WERI-Rb-1 (cell line): ENCODE measurements around the gene BCAS3.

ENCODE experiments used
- DNase-seq: peaks from one replicate; pipeline ENCODE4 v3.0.0-alpha.2; 2020
- H3K27ac ChIP-seq: fragments of 250-450 bp; sonication (Bioruptor Pico); 2 replicates; pipeline ENCODE4 v1.5.1; 2020; ENCODE audit warnings: mild to moderate bottlenecking, moderate library complexity
- H3K27me3 ChIP-seq: fragments of 250-450 bp; sonication (Bioruptor Pico); 2 replicates; pipeline ENCODE4 v1.5.1; 2021; ENCODE audit warnings: mild to moderate bottlenecking, low read depth, moderate library complexity; ENCODE audit not compliant: insufficient read depth, severe bottlenecking
- H3K36me3 ChIP-seq: fragments of 250-450 bp; sonication (Bioruptor Pico); 2 replicates; pipeline ENCODE4 v1.5.1; 2020; ENCODE audit warnings: mild to moderate bottlenecking, moderate library complexity
- H3K4me3 ChIP-seq: 2 replicates; pipeline ENCODE4 v1.5.1; 2011; ENCODE audit warnings: low read depth, mild to moderate bottlenecking, control low read depth, low read length
- H3K9me3 ChIP-seq: fragments of 250-450 bp; sonication (Bioruptor Pico); 2 replicates; pipeline ENCODE4 v1.5.1; 2021; ENCODE audit warnings: mild to moderate bottlenecking, moderate library complexity; ENCODE audit not compliant: severe bottlenecking
- TF ChIP-seq, protein P1 (sequence below): IDR thresholded peaks from 2 replicates; pipeline ENCODE4 v1.5.1; 2011; ENCODE audit warnings: low read depth, mild to moderate bottlenecking, control low read depth, inconsistent platforms, low read length

The BCAS3 gene

DNA sequence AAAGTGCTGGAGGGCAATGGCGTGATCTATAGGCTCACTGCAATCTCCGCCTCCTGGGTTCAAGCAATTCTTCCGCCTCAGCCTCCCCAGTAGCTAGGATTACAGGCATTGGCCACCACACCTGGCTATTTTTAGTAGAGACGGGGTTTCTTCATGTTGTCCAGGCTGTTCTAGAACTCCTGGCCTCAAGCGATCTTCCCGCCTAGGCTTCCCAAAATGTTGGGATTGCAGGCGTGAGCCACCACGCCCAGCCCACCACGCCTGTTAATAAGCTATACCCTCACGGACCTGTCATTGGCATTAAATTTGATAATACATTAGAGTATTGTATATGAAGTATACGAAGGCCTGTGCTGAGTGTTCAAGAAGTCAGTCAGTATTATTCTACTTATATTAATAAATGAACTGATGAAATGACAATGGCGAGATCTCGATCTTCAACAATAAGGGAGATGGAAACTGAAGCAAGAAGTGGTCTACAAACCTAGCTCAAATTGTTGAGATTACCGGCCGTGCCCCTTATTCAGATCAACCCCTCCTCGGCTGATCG, 818 bp upstream of the BCAS3 start:
- no peak for DNase-seq
- H3K27ac ChIP-seq = peak overlapping the region; percentile 14
- H3K9me3 ChIP-seq = peaks cover 4% of the 10 kb centered on the region
- no peaks in the 10 kb centered on the region for H3K27me3 ChIP-seq
- TF ChIP-seq, protein P1, sequence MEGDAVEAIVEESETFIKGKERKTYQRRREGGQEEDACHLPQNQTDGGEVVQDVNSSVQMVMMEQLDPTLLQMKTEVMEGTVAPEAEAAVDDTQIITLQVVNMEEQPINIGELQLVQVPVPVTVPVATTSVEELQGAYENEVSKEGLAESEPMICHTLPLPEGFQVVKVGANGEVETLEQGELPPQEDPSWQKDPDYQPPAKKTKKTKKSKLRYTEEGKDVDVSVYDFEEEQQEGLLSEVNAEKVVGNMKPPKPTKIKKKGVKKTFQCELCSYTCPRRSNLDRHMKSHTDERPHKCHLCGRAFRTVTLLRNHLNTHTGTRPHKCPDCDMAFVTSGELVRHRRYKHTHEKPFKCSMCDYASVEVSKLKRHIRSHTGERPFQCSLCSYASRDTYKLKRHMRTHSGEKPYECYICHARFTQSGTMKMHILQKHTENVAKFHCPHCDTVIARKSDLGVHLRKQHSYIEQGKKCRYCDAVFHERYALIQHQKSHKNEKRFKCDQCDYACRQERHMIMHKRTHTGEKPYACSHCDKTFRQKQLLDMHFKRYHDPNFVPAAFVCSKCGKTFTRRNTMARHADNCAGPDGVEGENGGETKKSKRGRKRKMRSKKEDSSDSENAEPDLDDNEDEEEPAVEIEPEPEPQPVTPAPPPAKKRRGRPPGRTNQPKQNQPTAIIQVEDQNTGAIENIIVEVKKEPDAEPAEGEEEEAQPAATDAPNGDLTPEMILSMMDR = no peak
- no peaks in the 10 kb centered on the region for H3K36me3 ChIP-seq
- H3K4me3 ChIP-seq = peak overlapping the region; percentile 81

DNA sequence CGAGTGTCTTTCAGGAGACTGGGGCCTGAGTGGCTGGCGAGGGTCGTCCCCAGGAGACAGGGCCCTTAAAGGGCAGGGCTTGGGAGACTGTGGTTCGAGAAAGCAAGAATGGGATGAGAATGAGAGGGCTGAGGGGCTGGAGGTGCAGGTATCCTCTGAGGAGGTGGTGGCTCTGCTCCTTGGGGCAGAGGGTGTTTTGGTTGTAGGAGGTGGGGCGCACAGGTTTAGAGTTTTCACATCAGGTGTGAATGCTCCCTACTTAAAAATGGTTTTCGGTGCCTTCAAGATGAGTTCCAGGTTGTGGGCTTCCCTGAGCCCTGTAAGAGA, 430 bp downstream of the BCAS3 start:
- Histone ChIP-seq H3K36me3 (no peaks in the 10 kb centered on the region), H3K27me3 (no peaks in the 10 kb centered on the region), H3K4me3 (peak overlapping the region; percentile 81), H3K9me3 (peaks cover 4% of the 10 kb centered on the region), H3K27ac (peak overlapping the region; percentile 44)
- no peak for DNase-seq
- TF ChIP-seq, protein P1 = no peak

DNA sequence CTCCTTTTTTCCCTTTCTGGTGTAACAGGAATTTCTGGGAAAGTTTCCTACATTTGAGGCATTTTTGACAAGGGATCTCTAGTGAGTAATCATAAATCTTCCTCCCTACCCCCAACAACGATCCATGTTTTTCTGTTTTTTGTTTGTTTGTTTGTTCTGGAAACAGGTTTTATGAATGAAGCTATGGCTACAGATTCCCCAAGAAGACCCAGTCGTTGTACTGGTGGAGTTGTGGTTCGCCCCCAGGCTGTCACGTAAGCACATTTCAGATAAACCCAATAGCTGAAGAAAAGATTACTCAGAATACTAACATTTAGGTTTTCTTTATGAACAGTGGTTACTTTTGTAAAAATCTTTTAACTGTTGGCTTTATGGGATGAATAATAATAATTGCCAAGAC, 1.6 kb downstream of the BCAS3 start:
- no peak overlapping the region for H3K4me3 ChIP-seq
- no peaks in the 10 kb centered on the region for H3K27me3 ChIP-seq
- no peak overlapping the region for H3K27ac ChIP-seq
- H3K36me3 ChIP-seq = no peaks in the 10 kb centered on the region
- DNase-seq = no peak
- peaks cover 3% of the 10 kb centered on the region for H3K9me3 ChIP-seq
- TF ChIP-seq, protein P1 = no peak

DNA sequence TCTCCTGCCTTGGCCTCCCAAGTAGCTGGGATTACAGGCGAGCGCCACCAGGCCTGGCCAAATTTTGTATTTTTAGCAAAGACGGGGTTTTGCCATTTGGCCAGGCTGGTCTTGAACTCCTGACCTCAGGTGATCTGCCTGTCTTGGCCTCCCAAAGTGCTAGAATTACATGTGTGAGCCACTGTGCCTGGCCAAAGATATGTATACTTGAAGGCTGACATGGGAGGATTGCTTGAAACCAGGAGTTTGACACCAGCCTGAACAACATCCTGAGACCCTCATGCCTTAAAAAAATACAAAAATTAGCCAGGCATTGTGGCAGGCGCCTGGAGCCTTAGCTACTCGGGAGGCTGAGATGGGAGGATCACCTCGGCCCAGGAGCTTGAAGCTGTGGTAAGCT, 3.1 kb downstream of the BCAS3 start:
- Histone ChIP-seq H3K36me3 (no peaks in the 10 kb centered on the region), H3K9me3 (no peaks in the 10 kb centered on the region), H3K27me3 (no peaks in the 10 kb centered on the region), H3K27ac (no peak overlapping the region), H3K4me3 (no peak overlapping the region)
- TF ChIP-seq, protein P1 = no peak
- no peak for DNase-seq

DNA sequence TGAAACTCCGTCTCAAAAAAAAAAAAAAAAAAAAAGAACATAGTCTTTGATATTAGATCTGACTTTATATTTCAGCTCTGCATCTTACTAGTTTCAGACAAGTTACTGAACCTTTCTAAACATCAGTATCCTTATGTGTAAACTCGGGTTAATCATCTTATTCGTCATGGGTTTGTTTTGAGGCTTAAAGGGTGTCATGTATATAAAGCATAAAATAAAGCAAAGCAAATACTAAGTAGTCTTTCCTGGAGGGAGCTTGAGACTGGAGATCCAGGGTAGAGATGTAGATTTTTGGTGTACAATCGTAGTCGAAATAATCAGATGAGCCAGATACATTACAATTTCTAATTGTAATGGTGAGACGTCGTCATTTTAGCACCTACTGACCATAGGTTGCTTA, 7.8 kb downstream of the BCAS3 start:
- TF ChIP-seq, protein P1 = no peak
- H3K36me3 ChIP-seq = no peaks in the 10 kb centered on the region

DNA sequence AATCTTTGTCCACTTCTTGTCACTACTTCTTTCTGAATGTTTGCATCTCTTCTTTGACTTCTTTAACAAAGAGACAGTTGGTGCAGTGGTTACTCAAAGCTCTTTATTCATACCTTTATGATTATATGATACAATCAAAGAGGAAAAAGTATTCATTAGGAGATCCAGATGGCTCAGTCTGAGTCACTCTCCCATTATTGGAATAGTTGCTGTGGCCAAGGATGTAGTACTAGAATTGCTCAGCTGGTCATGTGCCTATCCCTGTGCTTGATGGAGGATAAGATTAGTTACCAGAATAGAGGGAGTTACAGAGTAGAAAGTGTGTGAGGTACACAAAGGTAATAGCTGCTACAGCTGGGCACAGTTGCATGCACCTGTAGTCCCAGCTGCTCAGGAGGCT, 18.3 kb downstream of the BCAS3 start:
- no peak overlapping the region for H3K27ac ChIP-seq
- H3K9me3 ChIP-seq = no peaks in the 10 kb centered on the region
- no peak overlapping the region for H3K4me3 ChIP-seq
- TF ChIP-seq, protein P1 = no peak
- no peaks in the 10 kb centered on the region for H3K27me3 ChIP-seq
- H3K36me3 ChIP-seq = no peaks in the 10 kb centered on the region
- no peak for DNase-seq

More for the DNA sequence above, 7.8 kb downstream of the BCAS3 start:
- Histone ChIP-seq H3K4me3 (no peak overlapping the region), H3K27me3 (no peaks in the 10 kb centered on the region), H3K27ac (no peak overlapping the region), H3K9me3 (no peaks in the 10 kb centered on the region)
- no peak for DNase-seq
